GM12878 (cell line): ENCODE measurements around the gene TEKT4. TPM values are rescaled to one million over a fixed set of nuclear protein-coding genes. Genes with fewer than 3 reads are reported as not detected.
A peak's percentile ranks its signal among the peaks of the same experiment; 100 is the strongest.

ENCODE experiments used
- ATAC-seq: fragments of 200-7000 bp; cut with Tn5 transposase; 3 replicates; pipeline ENCODE4 v1.9.1; 2020; ENCODE audit warnings: mild to moderate bottlenecking, moderate library complexity
- BruUV-seq: library from RNA; stranded (reverse); fragments of 400-500 nt; replicated peaks from 2 replicates; lab custom pipeline; 2021; lab: Mats Ljungman, UMichigan
- CTCF ChIA-PET: fragments of 300-600 bp; sonication (Branson Sonifier 250); formaldehyde crosslinking; extraction: SDS; loops from one replicate; lab custom pipeline; 2021; ENCODE audit warnings: inconsistent platforms; lab: Yijun Ruan, JAX
- POLR2A ChIA-PET: fragments of 350-600 bp; formaldehyde crosslinking; extraction: SDS; loops from one replicate; lab custom pipeline; 2021; ENCODE audit warnings: inconsistent platforms; lab: Charles Lee
- RAD21 ChIA-PET: fragments of 300-600 bp; sonication (Branson Sonifier 250); formaldehyde crosslinking; loops from one replicate; lab custom pipeline; 2023; ENCODE audit warnings: antibody characterized with exemption; ENCODE audit not compliant: unreplicated experiment; lab: Charles Lee
- SMC1A ChIA-PET: fragments of 300-600 bp; sonication (Branson Sonifier 250); formaldehyde crosslinking; loops from one replicate; lab custom pipeline; 2023; ENCODE audit not compliant: unreplicated experiment, uncharacterized antibody; lab: Charles Lee
- DNase-seq: peaks from one replicate; pipeline ENCODE4 v3.0.0-alpha.2; 2011; ENCODE audit warnings: low read depth, low spot score
- FAIRE-seq: peaks from 3 replicates; lab custom pipeline; 2011; peaks lifted over from hg19 to GRCh38; lab: Jason Lieb, UNC
- H2AFZ ChIP-seq: 2 replicates; pipeline ENCODE4 v1.6.0; 2011; ENCODE audit warnings: low read depth, low read length, control low read depth; ENCODE audit not compliant: control insufficient read depth
- H3K27ac ChIP-seq: 2 replicates; pipeline ENCODE4 v1.5.1; 2011; ENCODE audit warnings: control low read depth; ENCODE audit not compliant: control insufficient read depth, insufficient read depth
- H3K27me3 ChIP-seq, 2 experiments: replicated peaks in 1 of 2; 2 replicates each; pipeline versions ENCODE4 v1.6.0 to v1.6.1; 2011; ENCODE audit warnings: low read length in 1 of 2; ENCODE audit not compliant: control insufficient read depth in 2 of 2, insufficient read depth in 2 of 2
- H3K36me3 ChIP-seq, 2 experiments: 2 replicates each; pipeline ENCODE4 v1.5.1; 2011; ENCODE audit warnings: low read length in 1 of 2; ENCODE audit not compliant: control insufficient read depth in 2 of 2, insufficient read depth in 2 of 2
- H3K4me1 ChIP-seq: 2 replicates; pipeline ENCODE4 v1.6.1; 2011; ENCODE audit warnings: mild to moderate bottlenecking, low read length, moderate library complexity, mixed read lengths; ENCODE audit not compliant: control insufficient read depth, insufficient read depth
- H3K4me2 ChIP-seq: 2 replicates; pipeline ENCODE4 v1.6.0; 2011; ENCODE audit warnings: control low read depth; ENCODE audit not compliant: control insufficient read depth, insufficient read depth
- H3K4me3 ChIP-seq: fragments of 200-600 bp; sonication (generic); 2 replicates; pipeline ENCODE4 v1.5.1; 2016
- H3K79me2 ChIP-seq: 2 replicates; pipeline ENCODE4 v1.6.0; 2011; ENCODE audit warnings: low read length; ENCODE audit not compliant: control insufficient read depth, insufficient read depth
- H3K9ac ChIP-seq: 2 replicates; pipeline ENCODE4 v1.8.0; 2011; ENCODE audit warnings: low read length, control low read depth, mixed read lengths; ENCODE audit not compliant: control insufficient read depth, insufficient read depth
- H3K9me3 ChIP-seq: replicated peaks from 3 replicates; pipeline ENCODE4 v1.5.1; 2011; ENCODE audit warnings: mild to moderate bottlenecking, low read length; ENCODE audit not compliant: control insufficient read depth, insufficient read depth
- H4K20me1 ChIP-seq: 2 replicates; pipeline ENCODE4 v1.6.0; 2011; ENCODE audit not compliant: control insufficient read depth, insufficient read depth
- FOXM1 ChIP-seq: IDR thresholded peaks from 2 replicates; pipeline ENCODE4 v1.6.1; 2012; ENCODE audit warnings: low read depth, mild to moderate bottlenecking, inconsistent platforms, low read length, moderate library complexity
- MEF2B ChIP-seq: fragments of 450-650 bp; IDR thresholded peaks from 2 replicates; pipeline ENCODE4 v1.6.1; 2018; ENCODE audit warnings: mild to moderate bottlenecking, moderate library complexity; ENCODE audit not compliant: partially characterized antibody, poor library complexity, severe bottlenecking
- WGBS: methylation state at CpG from one replicate; pipeline ENCODE4 v1.1.6; 2016; ENCODE audit warnings: low lambda C conversion rate; ENCODE audit not compliant: insufficient replicate concordance, insufficient coverage; ENCODE audit errors: missing lambda C conversion rate; 5-methylcytosine and 5-hydroxymethylcytosine counted together
- in situ Hi-C: fragments of 300-500 bp; cut with MboI; formaldehyde crosslinking; loops from 9 replicates; pipeline ENCODE4 v1.14.3; 2018; ENCODE audit warnings: mixed read lengths
- intact Hi-C: fragments of 100-400 bp; cut with micrococcal nuclease; formaldehyde crosslinking; loops from one replicate; pipeline ENCODE4 v1.14.2; 2022; ENCODE audit not compliant: unreplicated experiment
- polyA plus RNA-seq, 11 experiments: library from polyadenylated mRNA; depleted of rRNA in 4 of 11; unstranded in 6 of 11; stranded (reverse) in 5 of 11; fragments of >200 nt; fragmentation: Nextera tagmentation in 4 of 11; fragmentation: Illumina TruSeq in 1 of 11; extraction: Ambion mirVana in 4 of 11; extraction: Trizol in 1 of 11; gene quantifications; 1 replicate in 1 of 11; 2 replicates in 10 of 11; pipeline versions ENCODE4 v1.2.1 to v1.2.3, GENCODE V29; 2011 to 2016; ENCODE audit warnings: inconsistent platforms in 2 of 11, missing spikeins in 2 of 11, low read depth in 1 of 11
- total RNA-seq, 4 experiments: library from RNA; depleted of rRNA in 3 of 4; stranded (reverse); fragments of >200 nt in 3 of 4; fragmentation: Illumina TruSeq in 1 of 4; extraction: Trizol in 1 of 4; gene quantifications; 2 replicates each; pipeline versions ENCODE4 v1.2.1 to v1.2.3, GENCODE V29; 2013 to 2021

Gene TEKT4
- total and polyA plus RNA-seq, 10 of the 15 experiments (the other 5 are each of a cell fraction or from before 2014, with no cell fraction given): 0.06 to 2.7 (median 0.30) TPM; not detected in 4

- Histone ChIP-seq H3K36me3 (no peaks in the 10 kb centered on the region), H3K4me2 (0 out of 2 replicates have a peak overlapping the region, but pooled peaks have one; percentile 25), H4K20me1 (no peaks in the 10 kb centered on the region), H3K79me2 (no peaks in the 10 kb centered on the region), H3K27me3 (no peaks in the 10 kb centered on the region), H2AFZ (no peak overlapping the region; the same call in 1 of the 2 replicates), H3K27ac (no peak overlapping the region), H3K9me3 (no peaks in the 10 kb centered on the region), H3K9ac (no peak overlapping the region), H3K4me1 (no peaks in the 10 kb centered on the region), H3K4me3 (no peak overlapping the region)
- in situ Hi-C loops: no loop called here
- DNase-seq: no peak
- ChIA-PET POLR2A (interaction anchor here (1.0 kb wide), 1 partner anchor 189 kb away, joined by 3 read pairs; no protein-coding TSS in a partner anchor), SMC1A (interaction anchor here (0.7 to 1.4 kb wide), 3 partner anchors 62 to 83 kb away, joined by 3 to 4 read pairs (median 3); no protein-coding TSS in a partner anchor), RAD21 (interaction anchor here (0.7 to 1.8 kb wide), 3 partner anchors 83 to 242 kb away, joined by 3 to 15 read pairs (median 3); no protein-coding TSS in a partner anchor), CTCF (interaction anchor here (0.7 to 4.7 kb wide), 6 partner anchors 67 to 247 kb away, joined by 3 to 53 read pairs (median 3); no protein-coding TSS in a partner anchor)
- intact Hi-C loops: loop anchor here (2.0 kb wide), 1 partner anchor 83 kb away; no protein-coding TSS in a partner anchor
- TF ChIP-seq MEF2B (peak; percentile 83), FOXM1 (no peak)
- BruUV-seq: no TSS peak
- 44% methylated on average over 24 of the region's 28 CpGs for WGBS
- ATAC-seq: peak; percentile 35
- FAIRE-seq: no peak
Measured at GRCh38 chr2:94873362-94874276, 2.4 kb downstream of the TEKT4 start.
